ENCODE measurements around the gene OLFM1.

Gene OLFM1

DNA sequence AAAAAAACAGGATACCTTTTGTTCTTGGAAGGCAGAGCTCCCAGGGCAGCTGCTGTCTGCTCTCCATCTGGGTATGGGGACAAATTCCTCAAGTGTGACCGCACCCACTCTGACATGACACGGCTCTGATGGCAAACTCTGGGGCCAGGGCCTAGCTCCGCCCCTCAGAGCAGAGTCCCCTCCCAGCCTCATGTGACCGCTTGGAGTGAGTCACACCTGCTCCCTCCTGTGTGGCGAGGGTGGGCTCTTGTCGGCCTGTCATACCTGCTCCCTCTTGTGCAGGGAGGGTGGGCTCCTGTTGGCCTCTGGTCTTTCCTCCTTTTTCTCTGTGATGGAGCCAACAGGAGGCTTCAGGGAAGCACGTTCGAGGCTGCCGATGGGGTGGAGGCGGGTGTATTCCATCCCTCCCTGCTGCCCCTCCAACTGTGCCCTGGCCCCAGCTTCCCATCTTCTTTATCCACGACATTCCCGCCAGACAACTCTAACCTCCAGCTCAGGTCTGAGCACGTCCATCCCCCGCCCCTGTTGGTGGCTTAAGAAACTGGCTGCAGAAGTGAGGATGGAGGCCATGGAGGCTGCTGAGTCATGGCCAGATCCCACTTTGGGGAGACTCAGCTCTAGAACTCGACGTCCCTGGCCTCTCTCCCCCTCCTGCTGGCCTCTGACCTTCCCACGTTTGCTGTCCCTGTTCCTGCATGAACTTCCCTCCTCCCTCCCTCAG is 65.3 kb downstream of the OLFM1 start:
- Histone ChIP-seq H3K36me3 (no peaks in the 10 kb centered on the region), H3K9me3 (peaks cover 0 to 4% (median 0%) of the 10 kb centered on the region in 3 donors), H3K27ac (no peak overlapping the region), H3K27me3 (peaks cover 0 to 62% of the 10 kb centered on the region in 2 donors), H3K4me3 (no peak overlapping the region), H3K4me1 (no peaks in the 10 kb centered on the region)
- intact Hi-C loops (cut with DNase I; ENCODE audit: low total_unique reads) = loop anchor here (10.0 kb wide), 1 partner anchor 742 kb away; no protein-coding TSS in a partner anchor
- TF ChIP-seq, protein P1, sequence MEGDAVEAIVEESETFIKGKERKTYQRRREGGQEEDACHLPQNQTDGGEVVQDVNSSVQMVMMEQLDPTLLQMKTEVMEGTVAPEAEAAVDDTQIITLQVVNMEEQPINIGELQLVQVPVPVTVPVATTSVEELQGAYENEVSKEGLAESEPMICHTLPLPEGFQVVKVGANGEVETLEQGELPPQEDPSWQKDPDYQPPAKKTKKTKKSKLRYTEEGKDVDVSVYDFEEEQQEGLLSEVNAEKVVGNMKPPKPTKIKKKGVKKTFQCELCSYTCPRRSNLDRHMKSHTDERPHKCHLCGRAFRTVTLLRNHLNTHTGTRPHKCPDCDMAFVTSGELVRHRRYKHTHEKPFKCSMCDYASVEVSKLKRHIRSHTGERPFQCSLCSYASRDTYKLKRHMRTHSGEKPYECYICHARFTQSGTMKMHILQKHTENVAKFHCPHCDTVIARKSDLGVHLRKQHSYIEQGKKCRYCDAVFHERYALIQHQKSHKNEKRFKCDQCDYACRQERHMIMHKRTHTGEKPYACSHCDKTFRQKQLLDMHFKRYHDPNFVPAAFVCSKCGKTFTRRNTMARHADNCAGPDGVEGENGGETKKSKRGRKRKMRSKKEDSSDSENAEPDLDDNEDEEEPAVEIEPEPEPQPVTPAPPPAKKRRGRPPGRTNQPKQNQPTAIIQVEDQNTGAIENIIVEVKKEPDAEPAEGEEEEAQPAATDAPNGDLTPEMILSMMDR (IDR thresholded peaks at IDR 0.05) = no peak
- DNase-seq = no peak

- Histone ChIP-seq H3K4me1 (no peaks in the 10 kb centered on the region), H3K27me3 (peaks cover 0 to 62% of the 10 kb centered on the region in 2 donors)
- intact Hi-C loops (cut with DNase I; ENCODE audit: low total_unique reads) = loop anchor here (10.0 kb wide), 1 partner anchor 741 kb away; no protein-coding TSS in a partner anchor
These were observed 66.7 kb downstream of the OLFM1 start for GRCh38 chr9:135154050-135154615.

GRCh38 chr9:135155396-135155795 is 67.9 kb downstream of the OLFM1 start:
- TF ChIP-seq, protein P1 (IDR thresholded peaks at IDR 0.05) = no peak

More at GRCh38 chr9:135154050-135154615, 66.7 kb downstream of the OLFM1 start:
- Histone ChIP-seq H3K27ac (no peak overlapping the region), H3K36me3 (no peaks in the 10 kb centered on the region), H3K4me3 (no peak overlapping the region), H3K9me3 (peaks cover 0 to 2% (median 0%) of the 10 kb centered on the region in 3 donors)
- no peak for DNase-seq
- TF ChIP-seq, protein P1 (IDR thresholded peaks at IDR 0.05) = no peak

GRCh38 chr9:135156525-135157510 is 69.3 kb downstream of the OLFM1 start:
- H3K4me1 ChIP-seq = no peaks in the 10 kb centered on the region
- no peak for DNase-seq
- H3K9me3 ChIP-seq = no peaks in the 10 kb centered on the region
- intact Hi-C loops (cut with DNase I; ENCODE audit: low total_unique reads) = loop anchor here (10.0 kb wide), 1 partner anchor 738 kb away; no protein-coding TSS in a partner anchor
- H3K36me3 ChIP-seq = no peaks in the 10 kb centered on the region
- TF ChIP-seq, protein P1 (IDR thresholded peaks at IDR 0.05) = no peak
- peaks cover 0 to 66% of the 10 kb centered on the region in 2 donors for H3K27me3 ChIP-seq
- no peak overlapping the region for H3K27ac ChIP-seq
- H3K4me3 ChIP-seq = no peak overlapping the region

More at GRCh38 chr9:135155396-135155795, 67.9 kb downstream of the OLFM1 start:
- intact Hi-C loops (cut with DNase I; ENCODE audit: low total_unique reads) = loop anchor here (10.0 kb wide), 1 partner anchor 739 kb away; no protein-coding TSS in a partner anchor
- no peak overlapping the region for H3K27ac ChIP-seq
- no peak overlapping the region for H3K4me3 ChIP-seq
- H3K9me3 ChIP-seq = no peaks in the 10 kb centered on the region
- H3K27me3 ChIP-seq = peaks cover 0 to 74% of the 10 kb centered on the region in 2 donors
- no peaks in the 10 kb centered on the region for H3K4me1 ChIP-seq
- no peaks in the 10 kb centered on the region for H3K36me3 ChIP-seq
- no peak for DNase-seq

All from tibial artery (tissue), 4 donors.